ENCODE results near the gene PDZD2. TPM values are rescaled to one million over a fixed set of nuclear protein-coding genes. Genes with fewer than 3 reads are reported as not detected.

The PDZD2 gene
- total and polyA plus RNA-seq, 2 donors (not counting 3 experiments of a cell fraction or from before 2014, with no cell fraction given): 0.66 to 6.9 TPM

DNA sequence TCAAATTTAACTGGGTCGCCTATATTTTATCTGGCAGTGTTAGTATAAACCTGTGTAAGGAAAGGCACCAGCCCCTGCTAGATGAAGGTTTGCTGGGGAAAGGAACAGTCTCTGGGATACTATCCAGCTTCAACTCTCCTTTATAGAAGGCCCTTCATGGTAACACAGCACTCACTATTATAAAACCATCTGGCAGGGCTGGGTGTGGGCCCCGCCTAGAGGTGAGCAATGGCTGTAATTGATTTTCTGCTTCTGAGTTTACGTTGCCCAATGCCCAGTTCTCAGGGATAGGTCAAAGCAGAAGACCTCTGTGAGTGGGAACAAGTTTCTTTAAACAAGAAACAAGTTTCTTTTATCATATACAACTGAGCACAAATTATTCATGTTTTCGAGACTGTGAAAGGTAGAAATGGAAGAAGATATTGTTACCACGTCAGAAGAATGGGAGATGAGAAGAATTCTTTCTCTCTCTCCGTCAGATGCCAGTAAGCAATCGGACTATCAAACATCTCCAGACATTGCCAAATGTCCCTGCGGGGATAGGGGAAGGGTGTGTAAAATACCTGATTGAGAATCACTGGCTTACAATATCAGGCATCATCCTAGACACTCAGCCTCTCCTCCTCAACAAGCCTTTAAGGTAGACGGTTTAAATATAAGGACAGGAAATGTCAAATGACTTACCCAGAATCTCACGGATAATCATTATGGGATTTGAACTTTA lies 205.9 kb downstream of the PDZD2 start:
- Histone ChIP-seq H2AFZ (ENCODE audit: low read depth, low read length) (no peak overlapping the region), H3K4me2 (ENCODE audit: insufficient read depth, low read length) (no peak overlapping the region), H3K9me3 (replicated peaks; ENCODE audit: control insufficient read depth, insufficient read depth, low read length) (no peaks in the 10 kb centered on the region), H3K36me3 (ENCODE audit: control insufficient read depth in 2 of 2, extremely low read depth in 1 of 2, insufficient read depth in 2 of 2, low read length in 2 of 2) (no peaks in the 10 kb centered on the region), H3K9ac (replicated peaks; ENCODE audit: extremely low read depth, insufficient read depth, low read length) (no peak overlapping the region), H3K27me3 (ENCODE audit: control insufficient read depth in 2 of 2, insufficient read depth in 2 of 2, low read length in 2 of 2) (no peaks in the 10 kb centered on the region), H3K79me2 (ENCODE audit: control insufficient read depth, insufficient read depth, low read length) (no peaks in the 10 kb centered on the region), H3K9me1 (replicated peaks; ENCODE audit: control insufficient read depth, extremely low read depth, insufficient read depth, low read length) (no peaks in the 10 kb centered on the region), H3K4me3 (replicated peaks in 1 of 3; ENCODE audit: insufficient read depth in 1 of 3, low read depth in 1 of 3, low read length in 3 of 3) (no peak overlapping the region), H3K4me1 (ENCODE audit: control insufficient read depth, extremely low read depth, insufficient read depth, low read length) (no peaks in the 10 kb centered on the region), H4K20me1 (replicated peaks; ENCODE audit: control insufficient read depth, extremely low read depth, insufficient read depth, low read length) (no peaks in the 10 kb centered on the region), H3K27ac (ENCODE audit: insufficient read depth, low read depth, low read length) (no peak overlapping the region)
- no peak for FAIRE-seq
- intact Hi-C loops (cut with micrococcal nuclease): no loop called here
- ChIA-PET POLR2A (no interaction called here), CTCF (interaction anchor here (1.3 kb wide), 1 partner anchor 36 kb away, joined by 3 read pairs; no protein-coding TSS in a partner anchor)
- no peak for TF ChIP-seq GATA2 (IDR thresholded peaks at IDR 0.05; ENCODE audit: insufficient read depth, insufficient read length, low read depth, low read length)
- TF ChIP-seq FOS (IDR thresholded peaks at IDR 0.05; ENCODE audit: borderline replicate concordance, insufficient read depth, low read length): no peak
- no peak for TF ChIP-seq JUN (IDR thresholded peaks at IDR 0.05; ENCODE audit: borderline replicate concordance, insufficient read depth, insufficient read length, low read depth)
- TF ChIP-seq EZH2 (IDR thresholded peaks at IDR 0.05; ENCODE audit: borderline replicate concordance, low read depth, low read length, severe bottlenecking): no peak
- TF ChIP-seq POLR2A (IDR thresholded peaks at IDR 0.05; ENCODE audit: low read depth, low read length): no peak
- TF ChIP-seq MAX (IDR thresholded peaks at IDR 0.05; ENCODE audit: insufficient read depth, insufficient read length): no peak
- TF ChIP-seq CTCF (IDR thresholded peaks at IDR 0.05; ENCODE audit: extremely low read depth in 1 of 2, insufficient read depth in 1 of 2, low read depth in 1 of 2, low read length in 2 of 2): no peak
- no peak for TF ChIP-seq POLR2AphosphoS5 (IDR thresholded peaks at IDR 0.05; ENCODE audit: insufficient read depth, low read depth, low read length)
- TF ChIP-seq MYC (IDR thresholded peaks at IDR 0.05; ENCODE audit: low read depth, low read length): no peak
- BruUV-seq (replicated peaks): no TSS peak
- DNase-seq (ENCODE audit: low read depth, low spot score): no peak
- dilution Hi-C loops (cut with MboI; ENCODE audit: extremely low pct_ligation_motif_present, low sequenced_read_pairs): no loop called here

Data from endothelial cell of umbilical vein (primary cell).